ENCODE data around the gene PLCB1. TPM values are rescaled to one million over a fixed set of nuclear protein-coding genes. Genes with fewer than 3 reads are reported as not detected.

PLCB1 gene
- total and polyA plus RNA-seq, 4 donors = 1.6 to 43.8 (median 6.1) TPM

DNA sequence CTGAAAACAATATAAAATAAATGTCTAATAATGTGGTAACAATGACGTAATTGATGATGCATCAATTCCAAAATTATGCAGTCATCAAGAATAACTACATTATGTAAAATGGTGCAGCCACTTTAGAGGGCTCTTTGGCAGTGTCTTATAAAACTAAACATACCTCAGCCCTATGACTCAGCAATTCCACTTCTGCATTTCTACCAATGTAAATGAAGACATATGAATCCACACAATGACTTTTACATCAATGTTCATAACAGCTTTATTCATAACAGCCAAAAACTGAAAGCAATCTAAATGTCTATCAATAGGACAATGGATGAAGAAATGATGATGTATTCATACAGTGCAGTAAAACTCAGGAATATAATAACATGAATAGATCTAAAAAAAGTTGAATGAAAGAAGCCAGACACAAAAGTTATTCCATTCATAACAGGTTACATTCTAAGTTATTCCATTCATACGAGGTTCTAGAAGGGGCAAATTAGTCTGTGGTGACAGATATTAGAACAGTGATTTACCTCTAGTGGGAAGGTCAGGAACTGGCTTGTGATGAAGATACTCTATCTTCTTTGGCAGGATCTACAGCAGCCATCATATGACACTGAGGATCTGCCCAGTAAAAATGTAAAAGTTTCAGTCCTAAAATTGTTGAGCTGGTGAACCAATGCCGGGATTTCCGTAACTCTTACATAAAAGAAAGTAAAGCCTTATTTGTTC is 396.1 kb downstream of the PLCB1 start:
- no peak overlapping the region for H3K27ac ChIP-seq (ENCODE audit: low read depth in 1 of 2, low read length in 1 of 2)
- DNase-seq = no peak
- no peaks in the 10 kb centered on the region for H3K36me3 ChIP-seq (ENCODE audit: control insufficient read depth in 4 of 4, insufficient read depth in 4 of 4, low read length in 4 of 4)
- TF ChIP-seq CTCF (IDR thresholded peaks at IDR 0.05; ENCODE audit: control extremely low read depth, extremely low read depth) = no peak
- no peak for ATAC-seq (ENCODE audit: insufficient read depth, low FRiP score)
- H3K4me3 ChIP-seq = no peak overlapping the region
- H3K9ac ChIP-seq (ENCODE audit: insufficient read depth in 1 of 2, low read length in 2 of 2) = no peak overlapping the region
- no peaks in the 10 kb centered on the region for H3K27me3 ChIP-seq (ENCODE audit: control insufficient read depth in 3 of 3, insufficient read depth in 3 of 3, low read length in 2 of 3)
- WGBS, 2 donors = 57 to 82% methylated on average over 4 of the region's 4 CpGs
- H3K4me1 ChIP-seq (ENCODE audit: control insufficient read depth in 5 of 5, insufficient read depth in 5 of 5, low read length in 5 of 5) = no peaks in the 10 kb centered on the region
- no peaks in the 10 kb centered on the region for H3K9me3 ChIP-seq (ENCODE audit: control insufficient read depth in 4 of 4, insufficient read depth in 3 of 4, low read length in 3 of 4)

DNA sequence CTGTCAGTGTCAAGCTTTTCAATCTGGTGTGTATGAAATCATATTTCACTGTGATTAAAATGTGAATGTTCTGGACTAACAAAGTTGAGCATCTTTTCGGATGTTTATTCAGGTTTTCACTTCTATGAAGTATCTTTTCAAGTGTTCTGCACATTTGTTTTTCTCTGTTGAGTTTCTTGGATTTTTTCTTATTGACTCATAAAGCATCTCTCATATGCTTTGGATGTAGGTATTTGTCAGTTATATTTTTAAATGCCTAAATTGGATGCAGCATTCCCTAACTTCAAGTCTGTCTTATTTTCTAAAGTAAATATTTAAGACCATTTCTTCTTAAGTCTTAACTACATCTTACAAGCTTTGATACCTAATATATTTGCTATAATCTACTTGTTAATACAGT is 398.0 kb downstream of the PLCB1 start:
- TF ChIP-seq CTCF (IDR thresholded peaks at IDR 0.05; ENCODE audit: control extremely low read depth, extremely low read depth) = no peak
- H3K4me3 ChIP-seq = no peak overlapping the region
- H3K4me1 ChIP-seq (ENCODE audit: control insufficient read depth in 5 of 5, insufficient read depth in 5 of 5, low read length in 5 of 5) = peaks cover 0 to 1% (median 0%) of the 10 kb centered on the region in 5 donors
- WGBS, 2 donors = 71 to 88% methylated on average over 1 of the region's 1 CpG
- no peaks in the 10 kb centered on the region for H3K9me3 ChIP-seq (ENCODE audit: control insufficient read depth in 4 of 4, insufficient read depth in 3 of 4, low read length in 3 of 4)
- no peaks in the 10 kb centered on the region for H3K36me3 ChIP-seq (ENCODE audit: control insufficient read depth in 4 of 4, insufficient read depth in 4 of 4, low read length in 4 of 4)
- no peak overlapping the region for H3K27ac ChIP-seq (ENCODE audit: low read depth in 1 of 2, low read length in 1 of 2)
- DNase-seq = no peak
- no peaks in the 10 kb centered on the region for H3K27me3 ChIP-seq (ENCODE audit: control insufficient read depth in 3 of 3, insufficient read depth in 3 of 3, low read length in 2 of 3)
- ATAC-seq (ENCODE audit: insufficient read depth, low FRiP score) = no peak
- no peak overlapping the region for H3K9ac ChIP-seq (ENCODE audit: insufficient read depth in 1 of 2, low read length in 2 of 2)

DNA sequence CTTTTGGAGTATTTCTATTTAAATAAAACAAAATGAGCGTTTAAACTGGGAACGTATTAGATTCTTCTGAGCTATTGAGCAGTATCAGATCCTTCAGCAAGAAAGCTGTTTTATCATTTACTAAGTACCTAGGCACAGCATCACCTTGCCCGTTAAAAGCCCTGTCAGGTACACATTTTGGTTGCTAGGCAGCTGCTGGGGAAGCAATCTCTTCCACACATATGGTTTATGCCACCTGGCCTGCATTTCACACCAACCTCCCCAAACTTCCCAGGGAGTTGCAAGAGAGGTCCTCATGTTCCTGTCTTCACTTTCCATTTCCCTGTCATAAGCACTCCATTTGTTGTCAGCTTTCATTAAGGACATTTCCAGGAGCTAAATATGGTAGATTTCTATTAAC is 400.1 kb downstream of the PLCB1 start:
- H3K27ac ChIP-seq (ENCODE audit: low read depth in 1 of 2, low read length in 1 of 2) = no peak overlapping the region

More for the DNA sequence above, 400.1 kb downstream of the PLCB1 start:
- H3K9me3 ChIP-seq (ENCODE audit: control insufficient read depth in 4 of 4, insufficient read depth in 3 of 4, low read length in 3 of 4) = no peaks in the 10 kb centered on the region
- DNase-seq = no peak
- H3K4me3 ChIP-seq = no peak overlapping the region
- H3K27me3 ChIP-seq (ENCODE audit: control insufficient read depth in 3 of 3, insufficient read depth in 3 of 3, low read length in 2 of 3) = no peaks in the 10 kb centered on the region
- peaks cover 0 to 1% (median 0%) of the 10 kb centered on the region in 5 donors for H3K4me1 ChIP-seq (ENCODE audit: control insufficient read depth in 5 of 5, insufficient read depth in 5 of 5, low read length in 5 of 5)
- no peak for TF ChIP-seq CTCF (IDR thresholded peaks at IDR 0.05; ENCODE audit: control extremely low read depth, extremely low read depth)
- H3K36me3 ChIP-seq (ENCODE audit: control insufficient read depth in 4 of 4, insufficient read depth in 4 of 4, low read length in 4 of 4) = no peaks in the 10 kb centered on the region
- H3K9ac ChIP-seq (ENCODE audit: insufficient read depth in 1 of 2, low read length in 2 of 2) = no peak overlapping the region
- no peak for ATAC-seq (ENCODE audit: insufficient read depth, low FRiP score)
- WGBS, 2 donors = 89 to 92% methylated on average over 3 of the region's 3 CpGs
